Stimulated activated naive CD8-positive, alpha-beta T cell treated with anti-CD3 and anti-CD28 coated beads, Interleukin-15, Interleukin-2, amounts not matched to agents 100 U/mL and 50 U/mL, for 24 hours (primary cell): ENCODE measurements around the gene LRRC8D.

Experiments
- ATAC-seq: fragments of 150-1000 bp; cut with Tn5 transposase; one replicate; pipeline ENCODE4 v1.10.0; 2021
- DNase-seq: peaks from one replicate; pipeline ENCODE4 v3.0.0; 2021

LRRC8D gene

GRCh38 chr1:89870998-89871397 is 50.2 kb downstream of the LRRC8D start:
- no peak for ATAC-seq
- no peak for DNase-seq

- DNase-seq (no peak), ATAC-seq (no peak)
Observed at GRCh38 chr1:89871768-89872473, 51.1 kb downstream of the LRRC8D start.

GRCh38 chr1:89872567-89872966 is 51.7 kb downstream of the LRRC8D start:
- no peak for ATAC-seq
- DNase-seq: no peak

GRCh38 chr1:89873288-89873687 is 52.5 kb downstream of the LRRC8D start:
- no peak for DNase-seq
- ATAC-seq: no peak

- DNase-seq (no peak), ATAC-seq (no peak)
Observed at GRCh38 chr1:89873770-89874169, 52.9 kb downstream of the LRRC8D start.

GRCh38 chr1:89876463-89876862 is 55.6 kb downstream of the LRRC8D start:
- ATAC-seq: no peak

GRCh38 chr1:89877756-89878155 is 56.9 kb downstream of the LRRC8D start:
- no peak for ATAC-seq
- no peak for DNase-seq

More at GRCh38 chr1:89876463-89876862, 55.6 kb downstream of the LRRC8D start:
- no peak for DNase-seq

GRCh38 chr1:89878256-89878655 is 57.4 kb downstream of the LRRC8D start:
- DNase-seq: no peak

GRCh38 chr1:89880679-89881078 is 59.8 kb downstream of the LRRC8D start:
- DNase-seq: no peak
- ATAC-seq: no peak

More at GRCh38 chr1:89878256-89878655, 57.4 kb downstream of the LRRC8D start:
- ATAC-seq: no peak

- peak; percentile 85 for ATAC-seq
- DNase-seq: no peak
Observed at GRCh38 chr1:89881415-89882058, 60.7 kb downstream of the LRRC8D start.

GRCh38 chr1:89882348-89883029 is 61.7 kb downstream of the LRRC8D start:
- no peak for ATAC-seq
- no peak for DNase-seq

GRCh38 chr1:89883030-89883379 is 62.2 kb downstream of the LRRC8D start:
- ATAC-seq: no peak
- DNase-seq: no peak

- DNase-seq (no peak), ATAC-seq (peak; percentile 50)
Observed at GRCh38 chr1:89884718-89885596, 64.1 kb downstream of the LRRC8D start.

- no peak for ATAC-seq
- DNase-seq: no peak
Observed at GRCh38 chr1:89887270-89887669, 66.4 kb downstream of the LRRC8D start.

GRCh38 chr1:89887713-89888112 is 66.9 kb downstream of the LRRC8D start:
- DNase-seq: no peak
- no peak for ATAC-seq

- ATAC-seq (no peak), DNase-seq (no peak)
Observed at GRCh38 chr1:89888480-89889322, 67.9 kb downstream of the LRRC8D start.

- DNase-seq: no peak
- ATAC-seq: no peak
Observed at GRCh38 chr1:89889323-89889615, 68.4 kb downstream of the LRRC8D start.

- no peak for ATAC-seq
- no peak for DNase-seq
Observed at GRCh38 chr1:89890085-89890752, 69.4 kb downstream of the LRRC8D start.

- no peak for ATAC-seq
- no peak for DNase-seq
Observed at GRCh38 chr1:89892816-89893215, 72.0 kb downstream of the LRRC8D start.

GRCh38 chr1:89894210-89895201 is 73.7 kb downstream of the LRRC8D start:
- DNase-seq: no peak
- no peak for ATAC-seq
